ENCODE results near the gene GAREM1. TPM values are rescaled to one million over a fixed set of nuclear protein-coding genes. Genes with fewer than 3 reads are reported as not detected.

The GAREM1 gene
- total RNA-seq, 1 experiment from 2014 or later = 1.8 TPM

- H3K9ac ChIP-seq (ENCODE audit: low read length) = no peak overlapping the region
- DNase-seq = no peak
- H4K20me1 ChIP-seq (ENCODE audit: low read length) = no peaks in the 10 kb centered on the region
- H3K9me2 ChIP-seq (replicated peaks; ENCODE audit: low read length) = no peaks in the 10 kb centered on the region
- no peaks in the 10 kb centered on the region for H3K9me3 ChIP-seq (ENCODE audit: low read length)
- no peaks in the 10 kb centered on the region for H3K27me3 ChIP-seq (ENCODE audit: low read length)
- H3K4me2 ChIP-seq (ENCODE audit: low read length) = no peak overlapping the region
- TF ChIP-seq CTCF (conservative IDR thresholded peaks at IDR 0.05; ENCODE audit: low read depth, low read length) (no peak), EZH2 (IDR thresholded peaks at IDR 0.05; ENCODE audit: low read length, unreplicated experiment) (no peak), EZH2phosphoT487 (IDR thresholded peaks at IDR 0.05; ENCODE audit: borderline replicate concordance, low read length) (no peak)
- intact Hi-C loops (cut with micrococcal nuclease) = no loop called here
- H3F3A ChIP-seq (ENCODE audit: low read length, unreplicated experiment) = no peaks in the 10 kb centered on the region
- no peaks in the 10 kb centered on the region for H3K79me2 ChIP-seq (ENCODE audit: low read length)
- no peak overlapping the region for H3K27ac ChIP-seq (ENCODE audit: low read length)
- ChIA-PET POLR2A (ENCODE audit: unreplicated experiment) (no interaction called here), CTCF (no interaction called here)
- peaks cover 6% of the 10 kb centered on the region; the same call in 1 of the 2 replicates for H3K4me1 ChIP-seq (ENCODE audit: insufficient read depth, low read length)
- no peaks in the 10 kb centered on the region for H3K36me3 ChIP-seq (ENCODE audit: low read depth, low read length)
- no peak overlapping the region for H3K4me3 ChIP-seq (ENCODE audit: low read length)
- ATAC-seq = no peak
- no TSS peak for BruUV-seq (replicated peaks)
- no peak overlapping the region for H2AFZ ChIP-seq (ENCODE audit: low read length)
Observed at GRCh38 chr18:32337821-32338220, 132.9 kb downstream of the GAREM1 start.

GRCh38 chr18:32337347-32337746, 133.3 kb downstream of the GAREM1 start:
- H3K9ac ChIP-seq (ENCODE audit: low read length) = no peak overlapping the region
- CTCF ChIA-PET = no interaction called here
- no TSS peak for BruUV-seq (replicated peaks)
- no peak overlapping the region for H3K4me2 ChIP-seq (ENCODE audit: low read length)
- POLR2A ChIA-PET (ENCODE audit: unreplicated experiment) = no interaction called here
- no peak overlapping the region for H3K4me3 ChIP-seq (ENCODE audit: low read length)
- H3F3A ChIP-seq (ENCODE audit: low read length, unreplicated experiment) = no peaks in the 10 kb centered on the region
- no peaks in the 10 kb centered on the region for H3K9me2 ChIP-seq (replicated peaks; ENCODE audit: low read length)
- H3K9me3 ChIP-seq (ENCODE audit: low read length) = no peaks in the 10 kb centered on the region
- TF ChIP-seq CTCF (conservative IDR thresholded peaks at IDR 0.05; ENCODE audit: low read depth, low read length) = no peak
- no peak for TF ChIP-seq EZH2 (IDR thresholded peaks at IDR 0.05; ENCODE audit: low read length, unreplicated experiment)
- no peak for TF ChIP-seq EZH2phosphoT487 (IDR thresholded peaks at IDR 0.05; ENCODE audit: borderline replicate concordance, low read length)
- H3K27ac ChIP-seq (ENCODE audit: low read length) = no peak overlapping the region
- H3K4me1 ChIP-seq (ENCODE audit: insufficient read depth, low read length) = peaks cover 6% of the 10 kb centered on the region; the same call in 1 of the 2 replicates
- ATAC-seq (no peak), DNase-seq (no peak)
- no peaks in the 10 kb centered on the region for H4K20me1 ChIP-seq (ENCODE audit: low read length)
- intact Hi-C loops (cut with micrococcal nuclease) = no loop called here
- H3K79me2 ChIP-seq (ENCODE audit: low read length) = no peaks in the 10 kb centered on the region
- H3K36me3 ChIP-seq (ENCODE audit: low read depth, low read length) = no peaks in the 10 kb centered on the region
- H3K27me3 ChIP-seq (ENCODE audit: low read length) = no peaks in the 10 kb centered on the region
- H2AFZ ChIP-seq (ENCODE audit: low read length) = no peak overlapping the region

- intact Hi-C loops (cut with micrococcal nuclease) = loop anchor here (2.0 kb wide), 1 partner anchor 38 kb away; no protein-coding TSS in a partner anchor
- CTCF ChIA-PET = no interaction called here
Observed at GRCh38 chr18:32335228-32335627, 135.5 kb downstream of the GAREM1 start.

More at GRCh38 chr18:32335228-32335627, 135.5 kb downstream of the GAREM1 start:
- no peaks in the 10 kb centered on the region for H3K27me3 ChIP-seq (ENCODE audit: low read length)
- DNase-seq = no peak
- H3K36me3 ChIP-seq (ENCODE audit: low read depth, low read length) = no peaks in the 10 kb centered on the region
- H3K4me2 ChIP-seq (ENCODE audit: low read length) = no peak overlapping the region
- no peak overlapping the region for H2AFZ ChIP-seq (ENCODE audit: low read length)
- POLR2A ChIA-PET (ENCODE audit: unreplicated experiment) = no interaction called here
- H3K9ac ChIP-seq (ENCODE audit: low read length) = no peak overlapping the region
- no peak for TF ChIP-seq CTCF (conservative IDR thresholded peaks at IDR 0.05; ENCODE audit: low read depth, low read length)
- no peak for TF ChIP-seq EZH2 (IDR thresholded peaks at IDR 0.05; ENCODE audit: low read length, unreplicated experiment)
- TF ChIP-seq EZH2phosphoT487 (IDR thresholded peaks at IDR 0.05; ENCODE audit: borderline replicate concordance, low read length) = no peak
- H3K4me3 ChIP-seq (ENCODE audit: low read length) = no peak overlapping the region
- H4K20me1 ChIP-seq (ENCODE audit: low read length) = no peaks in the 10 kb centered on the region
- H3K9me2 ChIP-seq (replicated peaks; ENCODE audit: low read length) = no peaks in the 10 kb centered on the region
- BruUV-seq (replicated peaks) = no TSS peak
- H3F3A ChIP-seq (ENCODE audit: low read length, unreplicated experiment) = no peaks in the 10 kb centered on the region
- ATAC-seq = no peak
- H3K4me1 ChIP-seq (ENCODE audit: insufficient read depth, low read length) = peaks cover 6% of the 10 kb centered on the region; the same call in 1 of the 2 replicates
- no peaks in the 10 kb centered on the region for H3K79me2 ChIP-seq (ENCODE audit: low read length)
- no peak overlapping the region for H3K27ac ChIP-seq (ENCODE audit: low read length)
- H3K9me3 ChIP-seq (ENCODE audit: low read length) = no peaks in the 10 kb centered on the region
